ENCODE data around the gene ATP1B3.
"Not testable (repeated sequence)": the region's sequence is repeated elsewhere in the genome, so short reads cannot be mapped to it uniquely, and the experiment has no call there.

The ATP1B3 gene

GRCh38 chr3:141949972-141950371, 73.5 kb downstream of the ATP1B3 start:
- no peak for DNase-seq

- DNase-seq = no peak
These were observed 74.4 kb downstream of the ATP1B3 start for GRCh38 chr3:141950572-141951493.

- no peak for DNase-seq
These were observed 76.2 kb downstream of the ATP1B3 start for GRCh38 chr3:141952611-141953010.

- DNase-seq = no peak
These were observed 78.7 kb downstream of the ATP1B3 start for GRCh38 chr3:141955175-141955574.

GRCh38 chr3:141959589-141960554, 83.4 kb downstream of the ATP1B3 start:
- no peak for DNase-seq

- DNase-seq = no peak
These were observed 84.3 kb downstream of the ATP1B3 start for GRCh38 chr3:141960731-141961130.

- DNase-seq = no peak
These were observed 86.9 kb downstream of the ATP1B3 start for GRCh38 chr3:141963301-141963700.

GRCh38 chr3:141965471-141965870, 89.0 kb downstream of the ATP1B3 start:
- no peak for DNase-seq

GRCh38 chr3:141969711-141970110, 93.3 kb downstream of the ATP1B3 start:
- DNase-seq = no peak

- no peak for DNase-seq
These were observed 95.1 kb downstream of the ATP1B3 start for GRCh38 chr3:141971571-141971970.

GRCh38 chr3:141972399-141972798, 96.0 kb downstream of the ATP1B3 start:
- DNase-seq = no peak

GRCh38 chr3:141974777-141975176, 98.3 kb downstream of the ATP1B3 start:
- not testable (repeated sequence) for DNase-seq

All from stimulated activated CD4-positive, alpha-beta T cell treated with anti-CD3 and anti-CD28 coated beads, Interleukin-12 subunit alpha, Interleukin-12 subunit beta, amount 100 ng/mL, for 4 hours (primary cell).